GM19455 (cell line): Measurements from ENCODE around the gene PIK3R6.
"Not testable (repeated sequence)": the region's sequence is repeated elsewhere in the genome, so short reads cannot be mapped to it uniquely, and the experiment has no call there.

Experiments
- ATAC-seq: cut with Tn5 transposase; IDR thresholded peaks from one replicate; pipeline ENCODE4 v1.9.1; 2021; ENCODE audit not compliant: unreplicated experiment

The PIK3R6 gene

GRCh38 chr17:8873801-8874715 lies 6.6 kb upstream of the PIK3R6 start:
- no peak for ATAC-seq

- ATAC-seq: no peak
Measured at GRCh38 chr17:8872705-8873435, 5.4 kb upstream of the PIK3R6 start.

GRCh38 chr17:8872036-8872704 lies 4.7 kb upstream of the PIK3R6 start:
- ATAC-seq: no peak

GRCh38 chr17:8871081-8871581 lies 3.7 kb upstream of the PIK3R6 start:
- no peak for ATAC-seq

GRCh38 chr17:8870406-8871040 lies 3.0 kb upstream of the PIK3R6 start:
- no peak for ATAC-seq

GRCh38 chr17:8869114-8869815 lies 1.8 kb upstream of the PIK3R6 start:
- no peak for ATAC-seq

GRCh38 chr17:8868529-8868951 lies 1.1 kb upstream of the PIK3R6 start:
- ATAC-seq: no peak

- no peak for ATAC-seq
Measured at GRCh38 chr17:8868092-8868491, 618 bp upstream of the PIK3R6 start.

- ATAC-seq: no peak
Measured at GRCh38 chr17:8865811-8866210, 1.7 kb downstream of the PIK3R6 start.

GRCh38 chr17:8865385-8865784 lies 2.1 kb downstream of the PIK3R6 start:
- ATAC-seq: no peak

- ATAC-seq: no peak
Measured at GRCh38 chr17:8862213-8863056, 5.0 kb downstream of the PIK3R6 start.

GRCh38 chr17:8861495-8862181 lies 5.8 kb downstream of the PIK3R6 start:
- no peak for ATAC-seq

- no peak for ATAC-seq
Measured at GRCh38 chr17:8859804-8860430, 7.6 kb downstream of the PIK3R6 start.

- ATAC-seq: no peak
Measured at GRCh38 chr17:8859027-8859803, 8.3 kb downstream of the PIK3R6 start.

GRCh38 chr17:8857919-8858318 lies 9.6 kb downstream of the PIK3R6 start:
- peak; percentile 44 for ATAC-seq

GRCh38 chr17:8856869-8857575 lies 10.5 kb downstream of the PIK3R6 start:
- no peak for ATAC-seq

- not testable (repeated sequence) for ATAC-seq
Measured at GRCh38 chr17:8856205-8856603, 11.3 kb downstream of the PIK3R6 start.
